HepG2 (cell line): Measurements from ENCODE around the gene IQGAP2. TPM values are rescaled to one million over a fixed set of nuclear protein-coding genes. Genes with fewer than 3 reads are reported as not detected.
A peak's percentile ranks its signal among the peaks of the same experiment; 100 is the strongest.

ENCODE experiments used
- ATAC-seq: fragments of 200-7000 bp; cut with Tn5 transposase; 3 replicates; pipeline ENCODE4 v1.9.1; 2020; ENCODE audit warnings: mild to moderate bottlenecking, moderate library complexity
- BruUV-seq: library from RNA; stranded (reverse); fragments of 400-500 nt; replicated peaks from 2 replicates; lab custom pipeline; 2021; lab: Mats Ljungman, UMichigan
- CTCF ChIA-PET: fragments of 300-600 bp; formaldehyde crosslinking; extraction: SDS; loops from one replicate; lab custom pipeline; 2021; ENCODE audit warnings: low total read pairs, inconsistent platforms, low intra/inter-chr PET ratio; lab: Yijun Ruan, JAX
- POLR2A ChIA-PET: fragments of 350-600 bp; sonication (Branson Sonifier 250); formaldehyde crosslinking; loops from one replicate; lab custom pipeline; 2020; ENCODE audit warnings: antibody characterized with exemption, inconsistent platforms; lab: Yijun Ruan, JAX
- DNase-seq: peaks from one replicate; pipeline ENCODE4 v3.0.0-alpha.2; 2015; ENCODE audit warnings: low spot score
- FAIRE-seq: peaks from 3 replicates; lab custom pipeline; 2011; peaks lifted over from hg19 to GRCh38; lab: Jason Lieb, UNC
- H2AFZ ChIP-seq: one replicate; pipeline ENCODE4 v1.6.1; 2011; ENCODE audit warnings: low read length, inconsistent platforms
- H3K27ac ChIP-seq: fragments of 300-600 bp; 3 replicates; pipeline ENCODE4 v1.8.0; 2011; ENCODE audit warnings: mixed run types, mild to moderate bottlenecking, mixed read lengths, low read length, inconsistent platforms; ENCODE audit not compliant: insufficient read depth; ENCODE audit errors: extremely low read length
- H3K27me3 ChIP-seq, 2 experiments: fragments of 200-600 bp in 1 of 2; 2 replicates in 1 of 2; 3 replicates in 1 of 2; pipeline versions ENCODE4 v1.6.0 to v1.8.0; 2011; ENCODE audit warnings: low read length in 2 of 2, mild to moderate bottlenecking in 2 of 2, moderate library complexity in 2 of 2, inconsistent platforms in 1 of 2; ENCODE audit not compliant: insufficient read depth in 2 of 2, control insufficient read depth in 1 of 2
- H3K36me3 ChIP-seq, 2 experiments: fragments of 200-600 bp in 1 of 2; replicated peaks in 1 of 2; 2 replicates in 1 of 2; 3 replicates in 1 of 2; pipeline versions ENCODE4 v1.5.1 to v1.8.0; 2011; ENCODE audit warnings: low read length in 2 of 2, inconsistent platforms in 1 of 2; ENCODE audit not compliant: insufficient read depth in 2 of 2, control insufficient read depth in 1 of 2
- H3K4me1 ChIP-seq: 2 replicates; pipeline ENCODE4 v1.5.1; 2012; ENCODE audit warnings: low read length, inconsistent platforms; ENCODE audit not compliant: insufficient read depth
- H3K4me2 ChIP-seq: 2 replicates; pipeline ENCODE4 v1.6.0; 2011; ENCODE audit warnings: low read depth, low read length, inconsistent platforms
- H3K4me3 ChIP-seq, 3 experiments: fragments of 200-600 bp in 1 of 3; sonication (generic), shearing (Covaris generic) in 1 of 3; replicated peaks in 1 of 3; 2 replicates each; pipeline ENCODE4 v1.5.1; 2011 to 2016; ENCODE audit warnings: low read length in 3 of 3, inconsistent platforms in 2 of 3, low read depth in 2 of 3, mild to moderate bottlenecking in 2 of 3, control low read depth in 1 of 3, mixed read lengths in 1 of 3; ENCODE audit not compliant: insufficient read depth in 1 of 3
- H3K79me2 ChIP-seq: one replicate; pipeline ENCODE4 v1.6.1; 2011; ENCODE audit warnings: low read length, inconsistent platforms; ENCODE audit not compliant: insufficient read depth
- H3K9ac ChIP-seq: 2 replicates; pipeline ENCODE4 v1.6.0; 2011; ENCODE audit warnings: mild to moderate bottlenecking, low read depth, low read length, inconsistent platforms; ENCODE audit not compliant: insufficient read depth
- H3K9me3 ChIP-seq: 2 replicates; pipeline ENCODE4 v1.5.1; 2012; ENCODE audit warnings: mild to moderate bottlenecking, low read length
- H4K20me1 ChIP-seq: 2 replicates; pipeline ENCODE4 v1.6.0; 2011; ENCODE audit warnings: inconsistent platforms, mild to moderate bottlenecking, low read length, moderate library complexity; ENCODE audit not compliant: insufficient read depth
- CHCHD3 ChIP-seq: sonication (generic); formaldehyde crosslinking; IDR thresholded peaks from 2 replicates; pipeline ENCODE4 v1.8.0; 2022; ENCODE audit warnings: mild to moderate bottlenecking, missing genetic modification reagents, moderate library complexity
- IRX3 ChIP-seq: sonication (generic); formaldehyde crosslinking; IDR thresholded peaks from 2 replicates; pipeline ENCODE4 v1.8.1; 2023; ENCODE audit warnings: mild to moderate bottlenecking, low read depth, missing genetic modification reagents, borderline replicate concordance
- MAFK ChIP-seq, 2 experiments: IDR thresholded peaks in 1 of 2; conservative IDR thresholded peaks in 1 of 2; 2 replicates each; pipeline ENCODE4 v1.6.1; 2011; ENCODE audit warnings: improper control_type of control experiment in 2 of 2, low read length in 2 of 2
- NPAS2 ChIP-seq: sonication (generic); formaldehyde crosslinking; IDR thresholded peaks from 2 replicates; pipeline ENCODE4 v1.8.0; 2022; ENCODE audit warnings: mild to moderate bottlenecking, missing genetic modification reagents, borderline replicate concordance
- PAF1 ChIP-seq: IDR thresholded peaks from 2 replicates; pipeline ENCODE4 v1.6.1; 2016; ENCODE audit warnings: missing genetic modification reagents, missing compliant biosample characterization
- YEATS2 ChIP-seq: sonication (generic); formaldehyde crosslinking; IDR thresholded peaks from 2 replicates; pipeline ENCODE4 v1.4.0; 2020; ENCODE audit warnings: missing genetic modification reagents, borderline replicate concordance
- ZKSCAN1 ChIP-seq: fragments of 150-350 bp; IDR thresholded peaks from 2 replicates; pipeline ENCODE4 v1.6.1; 2014; ENCODE audit warnings: low read length
- ZNF136 ChIP-seq: sonication (generic); formaldehyde crosslinking; IDR thresholded peaks from 2 replicates; pipeline ENCODE4 v1.8.1; 2022; ENCODE audit warnings: low read depth, mild to moderate bottlenecking, moderate library complexity, missing genetic modification reagents
- ZNF329 ChIP-seq: sonication (generic); formaldehyde crosslinking; IDR thresholded peaks from 2 replicates; pipeline ENCODE4 v1.9.0; 2021; ENCODE audit warnings: low read depth, mild to moderate bottlenecking, missing genetic modification reagents
- ZNF33B ChIP-seq: sonication (generic); formaldehyde crosslinking; IDR thresholded peaks from 2 replicates; pipeline ENCODE4 v1.5.1; 2020; ENCODE audit warnings: mild to moderate bottlenecking, missing genetic modification reagents
- ZNF367 ChIP-seq: sonication (generic); formaldehyde crosslinking; IDR thresholded peaks from 2 replicates; pipeline ENCODE4 v1.4.0; 2020; ENCODE audit warnings: missing genetic modification reagents, borderline replicate concordance
- ZNF557 ChIP-seq: sonication (generic); formaldehyde crosslinking; IDR thresholded peaks from 2 replicates; pipeline ENCODE4 v1.4.0; 2020; ENCODE audit warnings: missing genetic modification reagents
- ZNF780A ChIP-seq: sonication (generic); formaldehyde crosslinking; IDR thresholded peaks from 2 replicates; pipeline ENCODE4 v1.8.0; 2022; ENCODE audit warnings: mild to moderate bottlenecking, missing genetic modification reagents, moderate library complexity
- WGBS: methylation state at CpG from one replicate; pipeline ENCODE4 v1.1.6; 2017; ENCODE audit warnings: low lambda C conversion rate; 5-methylcytosine and 5-hydroxymethylcytosine counted together
- in situ Hi-C: cut with HindIII; loops from 2 replicates; pipeline ENCODE4 v1.10.0; 2017; ENCODE audit warnings: low pct_unique_long_range_greater_than_20kb; ENCODE audit not compliant: extremely low pct_ligation_motif_present
- intact Hi-C: fragments of 100-400 bp; cut with micrococcal nuclease; formaldehyde crosslinking; loops from one replicate; pipeline ENCODE4 v1.10.0; 2022; ENCODE audit not compliant: unreplicated experiment
- polyA plus RNA-seq, 8 experiments: library from polyadenylated mRNA; depleted of rRNA in 3 of 8; stranded (reverse) in 7 of 8; unstranded in 1 of 8; fragments of >200 nt; fragmentation: Illumina TruSeq in 4 of 8; extraction: Trizol in 4 of 8; gene quantifications; 2 replicates each; pipeline versions ENCODE4 v1.2.1 to v1.2.3, GENCODE V29; 2011 to 2016; ENCODE audit warnings: low read depth in 4 of 8, missing spikeins in 1 of 8, mixed read lengths in 1 of 8; ENCODE audit not compliant: insufficient read depth in 1 of 8
- total RNA-seq, 5 experiments: library from RNA; depleted of rRNA; stranded (reverse); fragments of >200 nt; fragmentation: Illumina TruSeq; extraction: Trizol; gene quantifications; 2 replicates each; pipeline ENCODE4 v1.2.3, GENCODE V29; 2016; ENCODE audit warnings: low read depth in 1 of 5
- TF ChIP-seq, protein P1 (sequence below): sonication (generic); formaldehyde crosslinking; IDR thresholded peaks from 2 replicates; pipeline ENCODE4 v1.5.1; 2020; ENCODE audit warnings: mild to moderate bottlenecking, missing genetic modification reagents, borderline replicate concordance

The IQGAP2 gene
- total and polyA plus RNA-seq, 2 of the 13 experiments (the other 11 are each of a cell fraction or from before 2014, with no cell fraction given): 35.2 to 83.3 TPM

DNA sequence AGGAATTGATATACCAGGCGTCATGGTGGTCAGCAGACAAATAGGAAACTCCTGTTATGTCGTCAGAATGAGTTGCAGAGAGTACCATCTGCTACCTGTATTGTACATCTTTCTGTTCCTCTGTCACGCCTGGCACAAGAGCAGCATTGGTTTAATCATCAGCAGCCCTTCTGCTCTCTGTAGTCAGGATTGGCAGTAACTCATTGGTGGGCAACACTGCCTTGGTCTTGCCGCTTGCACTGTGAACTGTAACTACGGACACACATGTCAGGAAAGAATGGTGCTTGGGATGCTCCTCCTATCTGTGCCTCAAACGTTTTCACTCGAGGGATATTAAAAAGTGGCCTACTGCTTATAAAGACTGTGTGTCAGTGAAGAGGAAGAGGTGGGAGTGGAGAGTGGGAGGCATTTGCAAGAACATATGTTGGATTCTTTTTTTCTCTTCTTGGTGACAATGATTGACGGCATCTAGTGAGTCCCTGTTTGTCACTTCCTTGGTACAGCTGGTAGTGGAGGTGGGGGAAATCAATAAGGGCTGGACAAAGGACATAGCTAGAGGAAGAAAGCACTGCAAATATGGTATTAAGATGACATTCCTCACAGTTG is 143.5 kb downstream of the IQGAP2 start (continued):
- TF ChIP-seq ZNF780A (CRISPR knock-in tag) (no peak), NPAS2 (CRISPR knock-in tag) (no peak), YEATS2 (CRISPR knock-in tag) (no peak), IRX3 (CRISPR knock-in tag) (no peak), MAFK (conservative IDR thresholded peaks at IDR 0.05 in 1 of 2, IDR thresholded peaks at IDR 0.05 in 1 of 2; ENCODE audit: low read length in 2 of 2) (no peak), ZNF33B (CRISPR knock-in tag) (no peak), ZNF367 (no peak), CHCHD3 (no peak), PAF1 (CRISPR knock-in tag) (no peak), ZNF557 (no peak), ZNF329 (no peak), ZKSCAN1 (no peak)

DNA sequence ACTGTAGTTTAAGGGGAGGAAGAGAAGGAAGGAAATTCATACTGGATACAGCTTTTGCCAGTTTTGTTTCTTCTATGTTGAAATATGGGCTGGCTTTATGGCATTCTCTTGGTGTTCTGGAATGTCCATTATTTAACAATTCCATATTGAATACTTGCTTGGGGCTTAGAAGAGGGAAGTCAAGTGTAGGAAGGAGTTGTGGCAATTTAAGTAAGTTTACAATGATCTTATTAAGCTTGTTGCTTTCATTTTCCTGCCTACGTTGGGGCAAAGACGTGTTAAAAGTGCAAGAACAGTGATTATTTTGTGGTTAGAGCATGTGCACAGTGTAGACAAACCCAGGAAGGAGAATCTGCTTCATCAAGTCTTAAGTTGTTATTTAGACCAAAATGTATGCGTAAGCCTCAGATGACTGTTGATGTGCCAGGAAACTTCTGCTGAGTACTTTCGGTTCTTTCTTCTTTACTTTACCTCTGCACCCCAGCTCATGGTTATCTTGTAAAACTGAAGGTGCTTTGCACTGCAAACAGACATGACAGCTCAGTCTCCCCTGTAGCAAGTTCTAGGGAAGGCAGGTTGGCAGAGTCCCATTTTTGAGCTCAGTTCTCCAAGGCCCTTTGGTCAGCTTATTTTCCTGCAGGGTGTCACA is 144.3 kb downstream of the IQGAP2 start:
- Histone ChIP-seq H3K79me2 (peaks cover 45% of the 10 kb centered on the region), H3K27me3 (no peaks in the 10 kb centered on the region), H2AFZ (no peak overlapping the region), H3K9ac (no peak overlapping the region), H3K36me3 (no peaks in the 10 kb centered on the region), H3K9me3 (no peaks in the 10 kb centered on the region), H3K4me3 (no peak overlapping the region), H3K4me1 (peaks cover 60% of the 10 kb centered on the region), H3K27ac (no peak overlapping the region), H3K4me2 (no peak overlapping the region), H4K20me1 (peaks cover 9% of the 10 kb centered on the region)
- in situ Hi-C loops: no loop called here
- BruUV-seq: no TSS peak
- intact Hi-C loops: no loop called here
- DNase-seq (no peak), FAIRE-seq (no peak), ATAC-seq (no peak)
- TF ChIP-seq, protein P1, sequence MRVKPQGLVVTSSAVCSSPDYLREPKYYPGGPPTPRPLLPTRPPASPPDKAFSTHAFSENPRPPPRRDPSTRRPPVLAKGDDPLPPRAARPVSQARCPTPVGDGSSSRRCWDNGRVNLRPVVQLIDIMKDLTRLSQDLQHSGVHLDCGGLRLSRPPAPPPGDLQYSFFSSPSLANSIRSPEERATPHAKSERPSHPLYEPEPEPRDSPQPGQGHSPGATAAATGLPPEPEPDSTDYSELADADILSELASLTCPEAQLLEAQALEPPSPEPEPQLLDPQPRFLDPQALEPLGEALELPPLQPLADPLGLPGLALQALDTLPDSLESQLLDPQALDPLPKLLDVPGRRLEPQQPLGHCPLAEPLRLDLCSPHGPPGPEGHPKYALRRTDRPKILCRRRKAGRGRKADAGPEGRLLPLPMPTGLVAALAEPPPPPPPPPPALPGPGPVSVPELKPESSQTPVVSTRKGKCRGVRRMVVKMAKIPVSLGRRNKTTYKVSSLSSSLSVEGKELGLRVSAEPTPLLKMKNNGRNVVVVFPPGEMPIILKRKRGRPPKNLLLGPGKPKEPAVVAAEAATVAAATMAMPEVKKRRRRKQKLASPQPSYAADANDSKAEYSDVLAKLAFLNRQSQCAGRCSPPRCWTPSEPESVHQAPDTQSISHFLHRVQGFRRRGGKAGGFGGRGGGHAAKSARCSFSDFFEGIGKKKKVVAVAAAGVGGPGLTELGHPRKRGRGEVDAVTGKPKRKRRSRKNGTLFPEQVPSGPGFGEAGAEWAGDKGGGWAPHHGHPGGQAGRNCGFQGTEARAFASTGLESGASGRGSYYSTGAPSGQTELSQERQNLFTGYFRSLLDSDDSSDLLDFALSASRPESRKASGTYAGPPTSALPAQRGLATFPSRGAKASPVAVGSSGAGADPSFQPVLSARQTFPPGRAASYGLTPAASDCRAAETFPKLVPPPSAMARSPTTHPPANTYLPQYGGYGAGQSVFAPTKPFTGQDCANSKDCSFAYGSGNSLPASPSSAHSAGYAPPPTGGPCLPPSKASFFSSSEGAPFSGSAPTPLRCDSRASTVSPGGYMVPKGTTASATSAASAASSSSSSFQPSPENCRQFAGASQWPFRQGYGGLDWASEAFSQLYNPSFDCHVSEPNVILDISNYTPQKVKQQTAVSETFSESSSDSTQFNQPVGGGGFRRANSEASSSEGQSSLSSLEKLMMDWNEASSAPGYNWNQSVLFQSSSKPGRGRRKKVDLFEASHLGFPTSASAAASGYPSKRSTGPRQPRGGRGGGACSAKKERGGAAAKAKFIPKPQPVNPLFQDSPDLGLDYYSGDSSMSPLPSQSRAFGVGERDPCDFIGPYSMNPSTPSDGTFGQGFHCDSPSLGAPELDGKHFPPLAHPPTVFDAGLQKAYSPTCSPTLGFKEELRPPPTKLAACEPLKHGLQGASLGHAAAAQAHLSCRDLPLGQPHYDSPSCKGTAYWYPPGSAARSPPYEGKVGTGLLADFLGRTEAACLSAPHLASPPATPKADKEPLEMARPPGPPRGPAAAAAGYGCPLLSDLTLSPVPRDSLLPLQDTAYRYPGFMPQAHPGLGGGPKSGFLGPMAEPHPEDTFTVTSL (CRISPR knock-in tag): 0 out of 2 replicates have a peak, but pooled peaks have one; percentile 8
- TF ChIP-seq ZNF136: no peak
- ChIA-PET CTCF (no interaction called here), POLR2A (interaction anchor here (0.5 to 1.2 kb wide), 3 partner anchors 75 to 145 kb away, joined by 3 read pairs; partner anchors contain the start of gene IQGAP2)
- WGBS: 87% methylated on average over 4 of the region's 4 CpGs
